Measurements from ENCODE around the gene TWNK. TPM values are rescaled to one million over a fixed set of nuclear protein-coding genes. Genes with fewer than 3 reads are reported as not detected.

Gene TWNK
- total and polyA plus RNA-seq, 10 of the 15 experiments (the other 5 are each of a cell fraction or from before 2014, with no cell fraction given): 13.6 to 32.8 (median 18.0) TPM

DNA sequence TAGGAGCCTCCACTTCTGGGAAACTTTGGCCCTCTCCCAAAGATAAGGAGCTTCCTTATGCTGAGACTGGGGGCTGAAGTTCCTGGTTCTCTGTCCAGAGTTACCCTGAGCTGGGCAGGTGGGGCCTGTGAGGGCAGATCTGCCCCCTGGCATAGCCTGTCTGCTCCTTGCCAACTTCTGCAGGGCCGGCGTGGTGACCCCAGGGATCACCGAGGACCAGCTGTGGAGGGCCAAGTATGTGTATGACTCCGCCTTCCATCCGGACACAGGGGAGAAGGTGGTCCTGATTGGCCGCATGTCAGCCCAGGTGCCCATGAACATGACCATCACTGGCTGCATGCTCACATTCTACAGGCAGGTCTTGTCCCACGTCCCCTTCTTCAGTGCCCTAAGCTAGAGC is 48.0 kb downstream of the TWNK start:
- in situ Hi-C loops (cut with MboI) (loop anchor here (5.0 kb wide), 1 partner anchor 107 kb away; no protein-coding TSS in a partner anchor), intact Hi-C loops (cut with micrococcal nuclease; ENCODE audit: unreplicated experiment) (no loop called here)
- TF ChIP-seq, protein P1, sequence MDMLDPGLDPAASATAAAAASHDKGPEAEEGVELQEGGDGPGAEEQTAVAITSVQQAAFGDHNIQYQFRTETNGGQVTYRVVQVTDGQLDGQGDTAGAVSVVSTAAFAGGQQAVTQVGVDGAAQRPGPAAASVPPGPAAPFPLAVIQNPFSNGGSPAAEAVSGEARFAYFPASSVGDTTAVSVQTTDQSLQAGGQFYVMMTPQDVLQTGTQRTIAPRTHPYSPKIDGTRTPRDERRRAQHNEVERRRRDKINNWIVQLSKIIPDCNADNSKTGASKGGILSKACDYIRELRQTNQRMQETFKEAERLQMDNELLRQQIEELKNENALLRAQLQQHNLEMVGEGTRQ (IDR thresholded peaks at IDR 0.05; ENCODE audit: borderline replicate concordance, low read depth, low read length): no peak
- TF ChIP-seq PAX8 (IDR thresholded peaks at IDR 0.05) (no peak), NR2F1 (conservative IDR thresholded peaks at IDR 0.05) (no peak)
- TF ChIP-seq, protein P2, sequence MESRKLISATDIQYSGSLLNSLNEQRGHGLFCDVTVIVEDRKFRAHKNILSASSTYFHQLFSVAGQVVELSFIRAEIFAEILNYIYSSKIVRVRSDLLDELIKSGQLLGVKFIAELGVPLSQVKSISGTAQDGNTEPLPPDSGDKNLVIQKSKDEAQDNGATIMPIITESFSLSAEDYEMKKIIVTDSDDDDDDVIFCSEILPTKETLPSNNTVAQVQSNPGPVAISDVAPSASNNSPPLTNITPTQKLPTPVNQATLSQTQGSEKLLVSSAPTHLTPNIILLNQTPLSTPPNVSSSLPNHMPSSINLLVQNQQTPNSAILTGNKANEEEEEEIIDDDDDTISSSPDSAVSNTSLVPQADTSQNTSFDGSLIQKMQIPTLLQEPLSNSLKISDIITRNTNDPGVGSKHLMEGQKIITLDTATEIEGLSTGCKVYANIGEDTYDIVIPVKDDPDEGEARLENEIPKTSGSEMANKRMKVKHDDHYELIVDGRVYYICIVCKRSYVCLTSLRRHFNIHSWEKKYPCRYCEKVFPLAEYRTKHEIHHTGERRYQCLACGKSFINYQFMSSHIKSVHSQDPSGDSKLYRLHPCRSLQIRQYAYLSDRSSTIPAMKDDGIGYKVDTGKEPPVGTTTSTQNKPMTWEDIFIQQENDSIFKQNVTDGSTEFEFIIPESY (IDR thresholded peaks at IDR 0.05): no peak
- ChIA-PET SMC1A (ENCODE audit: uncharacterized antibody, unreplicated experiment) (interaction anchor here (1.0 to 2.2 kb wide), 2 partner anchors 8 to 10 kb away, joined by 3 to 5 read pairs; no protein-coding TSS in a partner anchor), CTCF (interaction anchor here (1.0 to 2.1 kb wide), 3 partner anchors 15 to 32 kb away, joined by 4 to 11 read pairs (median 6); no protein-coding TSS in a partner anchor), RAD21 (ENCODE audit: unreplicated experiment) (interaction anchor here (1.6 kb wide), 1 partner anchor 17 kb away, joined by 6 read pairs; no protein-coding TSS in a partner anchor), POLR2A (no interaction called here)
- Histone ChIP-seq H3K79me2 (ENCODE audit: control insufficient read depth, insufficient read depth, low read length) (no peaks in the 10 kb centered on the region), H3K36me3 (ENCODE audit: control insufficient read depth in 2 of 2, insufficient read depth in 2 of 2, low read length in 1 of 2) (no peaks in the 10 kb centered on the region), H3K9me3 (replicated peaks; ENCODE audit: control insufficient read depth, insufficient read depth, low read length) (no peaks in the 10 kb centered on the region), H3K4me3 (no peak overlapping the region), H3K27me3 (replicated peaks in 1 of 2; ENCODE audit: control insufficient read depth in 2 of 2, insufficient read depth in 2 of 2, low read length in 1 of 2) (peaks cover 0 to 5% of the 10 kb centered on the region in 2 experiments; a peak in 1 of 4 replicates), H2AFZ (ENCODE audit: control insufficient read depth, low read depth, low read length) (no peak overlapping the region), H3K9ac (ENCODE audit: control insufficient read depth, insufficient read depth, low read length) (no peak overlapping the region), H3K4me2 (ENCODE audit: control insufficient read depth, insufficient read depth) (no peak overlapping the region), H4K20me1 (ENCODE audit: control insufficient read depth, insufficient read depth) (no peaks in the 10 kb centered on the region), H3K27ac (ENCODE audit: control insufficient read depth, insufficient read depth) (no peak overlapping the region), H3K4me1 (ENCODE audit: control insufficient read depth, insufficient read depth, low read length) (peaks cover 21% of the 10 kb centered on the region)
- BruUV-seq (replicated peaks): no TSS peak
- ATAC-seq (no peak), DNase-seq (ENCODE audit: low read depth, low spot score) (no peak), FAIRE-seq (no peak)
- WGBS (ENCODE audit: insufficient coverage, insufficient replicate concordance, low lambda C conversion rate, missing lambda C conversion rate): 64% methylated on average over 7 of the region's 7 CpGs
